Femur (tissue), 1 donor: ENCODE results near the gene SLC35A1.

Experiments used
- DNase-seq: peaks from one replicate; pipeline ENCODE4 v3.0.0-alpha.2; 2017

Gene SLC35A1

DNA sequence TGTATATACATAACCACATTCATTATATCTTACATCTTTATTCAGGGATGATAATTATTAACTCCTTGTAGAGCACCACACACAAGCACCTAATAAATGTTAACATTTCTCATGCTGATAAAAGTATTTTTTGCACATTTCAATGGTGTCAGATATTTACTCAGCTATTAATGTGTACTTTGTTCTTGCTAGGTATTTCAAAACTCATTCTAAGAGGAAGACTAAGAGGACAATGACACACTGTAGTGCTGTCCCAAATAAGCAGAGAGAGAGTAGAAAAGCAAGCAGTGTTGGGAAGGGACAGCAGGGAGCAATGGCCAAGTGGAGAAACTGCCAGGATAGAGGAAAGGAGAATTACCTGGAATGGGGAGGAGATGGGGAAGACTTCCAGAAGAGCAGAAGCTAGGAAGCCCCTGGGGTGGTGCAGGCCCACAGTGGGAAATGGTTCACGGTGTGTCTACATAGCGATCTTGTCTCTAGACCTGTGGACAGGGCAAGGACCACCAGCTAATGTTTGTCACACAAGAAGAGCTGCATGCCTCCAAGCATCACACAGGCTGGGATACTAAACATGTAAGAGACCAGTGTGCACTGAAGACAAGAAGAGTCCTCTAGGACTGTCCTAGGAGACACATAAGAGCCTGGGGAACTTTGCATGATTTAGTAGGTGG, 61.7 kb downstream of the SLC35A1 start:
- no peak for DNase-seq

DNA sequence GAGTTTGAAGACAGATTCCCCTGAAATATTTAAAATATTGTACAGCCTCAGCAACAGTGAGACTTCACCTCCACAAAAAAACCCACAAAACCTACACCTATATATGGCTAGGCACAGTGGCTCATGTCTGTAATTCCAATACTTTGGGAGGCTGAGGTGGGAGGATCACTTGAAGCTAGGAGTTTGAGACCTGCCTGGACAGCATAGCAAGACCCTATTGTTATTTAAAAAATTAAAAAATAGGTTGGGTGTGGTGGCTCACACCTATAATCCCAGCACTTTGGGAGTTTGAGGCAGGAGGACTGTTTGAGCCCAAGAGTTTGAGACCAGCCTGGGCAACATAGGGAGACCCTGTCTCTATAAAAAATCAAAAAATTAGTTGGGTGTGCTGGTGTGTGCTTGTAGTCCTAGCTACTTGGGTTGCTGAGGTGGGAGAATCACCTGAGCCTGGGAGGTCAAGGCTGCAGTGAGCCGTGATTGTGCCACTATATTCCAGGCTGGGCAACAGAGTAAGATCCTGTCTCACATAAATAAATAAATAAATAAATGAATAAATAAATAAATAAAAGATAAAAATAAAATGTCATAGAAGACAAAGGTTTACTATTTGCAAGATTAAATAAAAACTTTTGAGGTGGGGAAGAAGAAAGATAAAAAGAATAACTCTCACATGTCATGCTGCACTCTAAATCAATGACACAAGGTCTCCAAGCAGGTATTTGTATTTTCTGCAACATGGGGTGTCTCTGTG, 65.9 kb downstream of the SLC35A1 start:
- DNase-seq: no peak

DNA sequence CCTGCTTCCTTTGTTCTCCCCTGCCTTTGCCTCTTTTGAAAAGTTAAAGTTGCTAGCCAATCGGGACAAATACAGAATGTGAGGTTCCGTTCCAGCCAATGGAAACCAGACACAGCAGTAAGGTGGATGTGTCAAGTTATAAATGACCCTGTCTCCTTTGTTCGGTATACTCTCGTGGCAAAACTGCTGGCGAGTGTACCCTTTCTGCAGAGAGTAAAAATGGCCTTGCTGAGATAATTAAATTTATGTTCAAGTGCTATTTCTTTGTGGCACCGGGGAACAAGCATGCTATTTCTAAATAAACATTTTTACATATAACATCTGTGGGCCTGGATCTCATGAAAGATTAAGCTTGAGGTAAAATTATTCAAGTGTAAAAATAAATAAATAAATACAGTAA, 66.8 kb downstream of the SLC35A1 start:
- no peak for DNase-seq

DNA sequence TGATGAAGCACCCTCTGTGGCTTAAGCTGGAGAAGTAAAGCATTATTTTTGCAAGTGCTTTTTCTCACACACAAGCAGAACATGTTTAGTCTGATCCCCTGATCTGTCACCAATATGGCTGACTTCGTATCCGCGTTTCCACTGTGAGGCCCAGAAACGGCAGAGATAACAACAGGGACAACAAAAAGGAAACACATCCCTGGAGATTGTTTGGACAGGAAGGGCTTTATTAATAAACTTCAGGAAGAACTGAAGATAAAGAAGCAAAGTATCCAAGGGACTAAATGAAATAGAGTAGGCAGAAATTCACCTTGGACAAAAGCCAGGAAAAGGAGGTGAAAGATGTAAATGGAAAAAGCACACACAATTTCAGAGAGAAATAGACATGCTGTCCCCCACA, 67.8 kb downstream of the SLC35A1 start:
- DNase-seq: no peak

DNA sequence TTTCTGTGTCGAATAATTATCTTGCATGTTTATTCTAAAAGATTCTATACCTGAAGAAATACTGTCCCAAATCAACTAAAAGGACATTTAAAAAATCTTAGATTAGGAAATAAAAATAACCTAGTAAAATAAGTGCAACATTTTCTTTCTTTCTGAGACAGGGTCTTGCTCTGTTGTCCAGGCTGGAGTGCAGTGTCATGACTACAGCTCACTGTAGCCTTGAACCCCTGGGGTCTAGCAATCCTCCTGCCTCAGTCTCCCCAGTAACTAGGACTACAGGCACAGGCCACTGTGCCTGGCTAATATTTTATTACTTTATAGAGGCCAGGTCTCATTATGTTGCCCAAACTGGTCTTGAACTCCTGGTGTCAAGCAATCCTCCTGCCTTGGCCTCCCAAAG, 68.3 kb downstream of the SLC35A1 start:
- no peak for DNase-seq

DNA sequence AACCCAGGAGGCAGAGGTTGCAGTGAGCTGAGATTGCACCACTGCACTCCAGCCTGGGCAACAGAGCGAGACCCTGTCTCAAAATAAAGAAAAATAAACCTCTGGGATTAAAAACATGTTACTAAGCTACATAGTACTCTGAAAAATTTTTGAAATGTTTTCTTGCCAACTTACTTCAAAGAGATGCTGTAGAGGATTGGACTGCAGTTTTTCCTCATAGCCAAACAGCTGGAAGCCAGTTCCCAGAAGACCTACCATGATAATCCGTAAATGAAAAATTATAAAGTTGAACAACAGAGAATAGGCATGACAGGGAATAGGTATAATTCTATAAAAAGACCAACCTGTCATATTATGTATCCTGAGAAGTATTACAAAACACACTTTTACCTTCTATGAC, 69.0 kb downstream of the SLC35A1 start:
- DNase-seq: no peak

DNA sequence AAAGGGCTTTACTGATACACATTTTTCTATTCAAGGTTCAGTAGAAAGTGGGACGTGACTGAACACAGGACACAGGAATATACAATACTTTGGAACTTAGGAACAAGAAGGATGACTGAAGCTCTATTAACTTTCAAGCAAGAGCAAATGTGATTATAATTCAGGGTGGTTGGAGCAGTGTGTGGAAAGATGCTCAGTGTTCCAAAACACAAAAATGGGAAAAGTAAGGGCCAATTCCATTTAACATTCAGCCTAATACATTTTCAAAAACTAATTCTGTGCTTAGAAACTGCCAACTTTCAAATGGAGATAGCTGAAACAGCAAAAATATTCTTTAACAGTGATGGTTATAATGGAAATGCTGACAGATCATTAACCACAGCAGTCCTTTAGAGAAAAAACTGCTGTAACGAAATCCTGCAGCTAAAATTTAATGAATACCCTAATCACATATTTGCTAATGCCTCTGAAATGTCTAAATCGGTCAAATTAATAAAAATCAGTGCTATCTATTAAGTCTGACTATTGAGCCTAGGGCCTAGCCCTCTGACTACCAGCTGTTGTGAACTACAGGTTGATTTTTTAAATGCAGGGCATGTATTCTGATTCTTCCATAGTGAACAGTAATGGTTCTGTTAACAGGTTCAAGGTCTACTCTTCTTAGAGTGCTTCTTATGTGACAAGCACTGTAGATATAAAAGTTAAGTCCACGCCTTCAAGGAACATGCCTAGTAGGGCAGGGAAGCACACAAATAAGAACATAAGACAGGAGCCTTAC, 71.1 kb downstream of the SLC35A1 start:
- peak; percentile 22 for DNase-seq

DNA sequence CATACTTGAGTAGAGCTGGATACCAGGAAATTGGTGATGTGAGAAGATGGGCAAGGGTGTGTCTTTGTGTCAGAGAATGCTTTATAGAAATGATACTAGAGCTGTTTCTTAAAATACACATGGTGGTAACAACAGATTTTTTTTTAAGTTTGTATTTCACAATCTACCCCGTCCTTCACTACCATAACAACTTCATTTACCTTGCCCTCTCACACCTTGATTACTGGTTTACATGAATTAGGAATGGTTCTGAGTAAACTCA, 71.6 kb downstream of the SLC35A1 start:
- DNase-seq: no peak

DNA sequence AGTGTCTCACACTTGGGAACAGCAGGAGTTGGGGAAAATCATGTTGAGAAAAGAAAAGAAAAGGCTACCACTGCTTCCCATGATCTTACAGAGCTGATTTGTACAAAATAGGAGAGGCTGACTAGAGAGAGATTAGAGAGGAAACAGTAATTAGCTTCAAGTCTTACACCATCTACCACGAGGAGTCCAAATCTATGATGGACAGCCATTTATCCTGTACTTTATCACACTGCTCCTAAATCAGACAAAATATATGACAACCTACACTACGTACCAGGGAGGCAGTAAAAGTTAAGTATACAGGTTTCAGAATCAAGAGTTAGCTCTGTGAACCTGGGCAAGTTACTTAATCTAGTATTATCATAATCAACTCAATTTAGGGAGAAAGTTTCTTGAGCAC, 79.0 kb downstream of the SLC35A1 start:
- no peak for DNase-seq

DNA sequence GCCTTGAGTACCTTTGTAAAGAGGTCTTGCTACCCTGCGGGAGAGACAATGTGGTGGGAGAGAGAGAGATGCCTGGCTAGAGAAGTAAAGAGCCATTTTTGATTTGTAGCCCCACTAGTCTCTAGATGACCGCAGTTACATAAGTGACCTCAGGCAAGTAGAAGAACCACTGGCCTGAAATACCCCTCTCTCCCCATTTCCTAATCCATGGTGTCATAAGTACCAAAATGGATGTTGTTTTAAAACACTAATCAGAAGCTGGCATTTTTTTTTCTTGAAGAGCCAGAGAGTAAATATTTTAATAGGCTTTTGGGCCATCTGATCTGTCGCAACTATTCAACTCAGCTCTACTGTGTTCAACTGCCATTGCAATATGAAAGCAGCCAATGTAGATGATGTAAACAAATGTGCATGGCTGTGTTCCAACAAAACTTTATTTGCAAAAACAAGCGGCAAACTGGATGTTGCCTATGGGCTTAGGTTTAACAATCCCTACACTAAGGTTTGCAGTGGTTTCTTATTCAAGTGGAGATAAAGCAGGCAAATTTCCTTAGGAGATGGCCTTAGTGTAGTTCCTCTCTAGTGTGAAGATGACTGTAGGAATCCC, 80.5 kb downstream of the SLC35A1 start:
- DNase-seq: no peak

DNA sequence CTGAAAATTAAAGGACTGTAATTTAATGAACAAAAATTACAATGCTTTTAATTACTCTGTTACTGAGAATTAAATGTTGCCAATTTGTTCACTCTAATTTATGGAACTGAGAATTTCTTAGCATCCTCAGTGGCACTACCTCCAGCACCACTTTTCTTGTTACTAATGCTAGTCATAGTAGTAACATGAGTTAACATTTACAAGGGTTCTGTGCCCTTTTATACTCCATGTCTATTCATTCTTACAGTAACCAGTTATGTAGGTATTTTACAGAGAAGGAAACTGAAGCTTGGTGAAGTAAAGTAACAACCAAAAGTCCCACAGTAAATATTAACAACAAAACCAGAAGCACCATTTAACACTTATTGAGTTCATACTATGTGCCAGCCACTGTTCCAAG, 82.7 kb downstream of the SLC35A1 start:
- no peak for DNase-seq

DNA sequence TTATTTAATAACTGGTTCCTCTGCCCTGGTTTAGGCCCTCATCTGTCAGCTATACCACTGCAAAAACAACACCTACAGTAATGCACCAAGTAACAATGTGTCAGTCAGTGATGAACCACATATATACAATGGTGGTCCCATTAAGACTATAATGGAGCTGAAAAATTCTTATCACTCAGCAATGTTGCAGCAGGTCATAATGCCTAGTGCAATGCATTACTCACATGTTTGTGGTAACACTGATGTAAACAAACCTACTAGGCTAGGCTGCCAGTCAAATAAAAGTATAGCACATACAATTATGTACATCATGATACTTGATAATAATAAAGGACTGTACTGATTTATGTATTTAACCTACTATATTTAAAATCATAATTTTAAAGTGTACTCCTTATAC, 85.7 kb downstream of the SLC35A1 start:
- no peak for DNase-seq

DNA sequence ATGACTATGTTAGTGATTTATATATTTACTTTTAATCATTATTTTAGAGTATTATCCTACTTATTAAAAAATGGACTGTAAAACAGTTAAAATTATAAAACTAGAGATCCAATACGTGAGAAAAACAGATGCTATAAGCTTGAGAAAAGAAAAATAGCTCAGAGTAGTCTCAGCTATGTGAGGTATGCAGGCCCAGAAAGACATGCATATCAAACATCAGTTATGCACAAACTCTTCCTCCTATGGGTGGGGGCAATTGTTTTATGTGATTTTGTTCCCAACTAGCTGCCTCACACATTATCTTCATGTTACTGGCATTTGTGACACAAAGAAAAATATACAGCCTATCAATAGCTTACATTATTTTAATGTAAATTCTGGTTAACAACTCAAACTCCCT, 88.2 kb downstream of the SLC35A1 start:
- DNase-seq: no peak
